ENCODE data around the gene ABR.

ABR gene

DNA sequence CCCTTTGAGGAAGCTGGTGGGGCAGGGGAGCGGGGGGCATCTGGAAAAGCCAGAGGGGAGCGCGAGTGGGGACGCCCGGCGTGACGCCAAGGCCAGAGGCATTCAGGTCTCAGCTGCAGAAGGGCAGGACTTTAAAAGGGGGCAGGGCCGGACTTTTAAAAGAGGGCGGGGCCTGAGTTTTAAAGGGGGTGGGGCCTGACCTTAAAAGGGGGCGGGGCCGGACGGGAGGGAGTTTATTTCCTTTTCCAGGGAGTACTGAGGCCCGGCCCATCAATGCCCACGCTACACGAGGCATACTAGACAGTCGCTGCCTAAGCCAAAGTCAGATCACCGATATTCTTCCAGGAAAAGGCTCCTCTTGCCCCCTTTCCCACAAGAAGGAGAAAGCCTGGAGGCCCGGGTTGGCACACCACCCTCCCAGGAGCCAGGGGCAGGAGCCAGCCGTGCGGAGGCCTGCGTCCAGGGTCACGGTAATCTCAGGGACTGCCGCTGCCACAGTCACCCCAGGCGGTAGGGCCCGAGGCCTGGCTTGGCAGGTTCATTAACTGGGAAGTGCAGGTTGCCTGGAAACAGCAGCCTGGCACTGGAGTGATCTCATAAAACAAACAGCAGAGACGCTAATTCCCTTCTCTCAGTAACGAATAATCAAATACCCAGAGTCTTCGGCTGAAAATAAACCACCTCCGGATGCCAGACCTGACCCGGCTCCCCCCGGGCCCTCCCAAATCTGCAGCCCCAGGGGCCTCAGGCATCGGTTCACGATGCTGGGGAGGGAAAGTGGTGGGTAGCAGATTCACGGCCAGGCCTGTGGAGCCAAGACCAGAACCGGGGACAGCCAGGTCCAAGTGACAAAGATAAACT is 92.2 kb downstream of the ABR start:
- no peaks in the 10 kb centered on the region for H3K4me1 ChIP-seq (ENCODE audit: insufficient read depth, low read length)
- peaks cover 5% of the 10 kb centered on the region; the same call in 1 of the 2 replicates for H4K20me1 ChIP-seq (ENCODE audit: insufficient read depth, low read length)
- TF ChIP-seq, protein P1, sequence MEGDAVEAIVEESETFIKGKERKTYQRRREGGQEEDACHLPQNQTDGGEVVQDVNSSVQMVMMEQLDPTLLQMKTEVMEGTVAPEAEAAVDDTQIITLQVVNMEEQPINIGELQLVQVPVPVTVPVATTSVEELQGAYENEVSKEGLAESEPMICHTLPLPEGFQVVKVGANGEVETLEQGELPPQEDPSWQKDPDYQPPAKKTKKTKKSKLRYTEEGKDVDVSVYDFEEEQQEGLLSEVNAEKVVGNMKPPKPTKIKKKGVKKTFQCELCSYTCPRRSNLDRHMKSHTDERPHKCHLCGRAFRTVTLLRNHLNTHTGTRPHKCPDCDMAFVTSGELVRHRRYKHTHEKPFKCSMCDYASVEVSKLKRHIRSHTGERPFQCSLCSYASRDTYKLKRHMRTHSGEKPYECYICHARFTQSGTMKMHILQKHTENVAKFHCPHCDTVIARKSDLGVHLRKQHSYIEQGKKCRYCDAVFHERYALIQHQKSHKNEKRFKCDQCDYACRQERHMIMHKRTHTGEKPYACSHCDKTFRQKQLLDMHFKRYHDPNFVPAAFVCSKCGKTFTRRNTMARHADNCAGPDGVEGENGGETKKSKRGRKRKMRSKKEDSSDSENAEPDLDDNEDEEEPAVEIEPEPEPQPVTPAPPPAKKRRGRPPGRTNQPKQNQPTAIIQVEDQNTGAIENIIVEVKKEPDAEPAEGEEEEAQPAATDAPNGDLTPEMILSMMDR (IDR thresholded peaks at IDR 0.05; ENCODE audit: borderline replicate concordance, extremely low read depth, low read length, poor library complexity, severe bottlenecking), result no peak
- no peak for TF ChIP-seq EZH2 (IDR thresholded peaks at IDR 0.05; ENCODE audit: borderline replicate concordance, low read depth, low read length, severe bottlenecking)
- no peaks in the 10 kb centered on the region for H3K27me3 ChIP-seq (ENCODE audit: insufficient read depth, low read length, poor library complexity)
- H3K4me3 ChIP-seq (ENCODE audit: low read depth in 1 of 2, low read length in 2 of 2), result no peak overlapping the region
- no peak overlapping the region for H3K9ac ChIP-seq (ENCODE audit: low read depth, low read length)
- no peaks in the 10 kb centered on the region for H3K79me2 ChIP-seq (ENCODE audit: insufficient read depth, low read length)
- no peak for DNase-seq
- no peak for ATAC-seq (ENCODE audit: insufficient read depth, low read depth)
- peaks cover 29% of the 10 kb centered on the region for H3K36me3 ChIP-seq (ENCODE audit: insufficient read depth, low read length)
- no peak overlapping the region for H3K4me2 ChIP-seq (ENCODE audit: insufficient read depth, low read length)
- H2AFZ ChIP-seq (ENCODE audit: low read depth, low read length), result no peak overlapping the region
- no peak overlapping the region for H3K27ac ChIP-seq (ENCODE audit: low read length)
- H3K9me3 ChIP-seq (ENCODE audit: insufficient read depth, low read length, severe bottlenecking), result no peaks in the 10 kb centered on the region

GRCh38 chr17:1083451-1084187 is 96.2 kb downstream of the ABR start:
- ATAC-seq (ENCODE audit: insufficient read depth, low read depth), result no peak
- H3K79me2 ChIP-seq (ENCODE audit: insufficient read depth, low read length), result no peaks in the 10 kb centered on the region
- H3K4me2 ChIP-seq (ENCODE audit: insufficient read depth, low read length), result no peak overlapping the region
- H4K20me1 ChIP-seq (ENCODE audit: insufficient read depth, low read length), result no peaks in the 10 kb centered on the region
- peaks cover 19% of the 10 kb centered on the region for H3K36me3 ChIP-seq (ENCODE audit: insufficient read depth, low read length)
- H2AFZ ChIP-seq (ENCODE audit: low read depth, low read length), result no peak overlapping the region
- no peak overlapping the region for H3K9ac ChIP-seq (ENCODE audit: low read depth, low read length)
- TF ChIP-seq, protein P1 (IDR thresholded peaks at IDR 0.05; ENCODE audit: borderline replicate concordance, extremely low read depth, low read length, poor library complexity, severe bottlenecking), result no peak
- no peak for TF ChIP-seq EZH2 (IDR thresholded peaks at IDR 0.05; ENCODE audit: borderline replicate concordance, low read depth, low read length, severe bottlenecking)
- H3K27ac ChIP-seq (ENCODE audit: low read length), result no peak overlapping the region
- H3K4me3 ChIP-seq (ENCODE audit: low read depth in 1 of 2, low read length in 2 of 2), result no peak overlapping the region
- H3K27me3 ChIP-seq (ENCODE audit: insufficient read depth, low read length, poor library complexity), result no peaks in the 10 kb centered on the region
- H3K4me1 ChIP-seq (ENCODE audit: insufficient read depth, low read length), result no peaks in the 10 kb centered on the region
- H3K9me3 ChIP-seq (ENCODE audit: insufficient read depth, low read length, severe bottlenecking), result no peaks in the 10 kb centered on the region
- DNase-seq, result no peak

- Histone ChIP-seq H3K9ac (ENCODE audit: low read depth, low read length) (no peak overlapping the region), H2AFZ (ENCODE audit: low read depth, low read length) (no peak overlapping the region), H4K20me1 (ENCODE audit: insufficient read depth, low read length) (no peaks in the 10 kb centered on the region), H3K27ac (ENCODE audit: low read length) (no peak overlapping the region), H3K4me1 (ENCODE audit: insufficient read depth, low read length) (no peaks in the 10 kb centered on the region), H3K4me3 (ENCODE audit: low read depth in 1 of 2, low read length in 2 of 2) (no peak overlapping the region), H3K36me3 (ENCODE audit: insufficient read depth, low read length) (peaks cover 19% of the 10 kb centered on the region), H3K9me3 (ENCODE audit: insufficient read depth, low read length, severe bottlenecking) (no peaks in the 10 kb centered on the region), H3K27me3 (ENCODE audit: insufficient read depth, low read length, poor library complexity) (no peaks in the 10 kb centered on the region), H3K4me2 (ENCODE audit: insufficient read depth, low read length) (no peak overlapping the region), H3K79me2 (ENCODE audit: insufficient read depth, low read length) (no peaks in the 10 kb centered on the region)
- no peak for DNase-seq
- no peak for ATAC-seq (ENCODE audit: insufficient read depth, low read depth)
- no peak for TF ChIP-seq EZH2 (IDR thresholded peaks at IDR 0.05; ENCODE audit: borderline replicate concordance, low read depth, low read length, severe bottlenecking)
- TF ChIP-seq, protein P1 (IDR thresholded peaks at IDR 0.05; ENCODE audit: borderline replicate concordance, extremely low read depth, low read length, poor library complexity, severe bottlenecking), result no peak
Observed at GRCh38 chr17:1082579-1082978, 97.2 kb downstream of the ABR start.

Data from DND-41 (cell line).